Measurements from ENCODE around the gene GALNT13. TPM values are rescaled to one million over a fixed set of nuclear protein-coding genes. Genes with fewer than 3 reads are reported as not detected.

Gene GALNT13
- polyA plus RNA-seq, 1 donor from 2014 or later = not detected

DNA sequence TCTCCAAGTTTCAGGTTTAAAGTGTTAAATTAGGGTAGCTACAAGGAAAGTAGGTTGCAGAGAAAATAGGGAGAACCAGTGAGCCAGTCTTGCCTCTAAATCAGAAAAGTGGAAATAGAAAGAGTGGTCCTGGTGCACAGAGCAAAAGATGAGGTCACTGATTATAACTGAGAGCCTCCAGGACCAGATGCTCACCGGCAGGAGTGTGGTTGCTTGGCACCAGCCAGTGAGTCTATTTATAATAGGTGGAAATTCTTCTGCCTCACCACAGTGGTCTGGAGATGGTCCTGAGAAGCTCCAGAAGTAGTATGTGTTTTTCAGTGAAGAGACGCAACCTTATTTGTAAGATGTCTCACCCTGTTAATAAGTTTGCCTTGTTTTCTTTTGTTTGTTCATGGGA, 452.9 kb downstream of the GALNT13 start:
- H3K36me3 Mint-ChIP-seq = no peaks in the 10 kb centered on the region
- no peaks in the 10 kb centered on the region for H3K27me3 Mint-ChIP-seq
- no peak overlapping the region for H3K4me3 Mint-ChIP-seq
- H3K9me3 Mint-ChIP-seq = peaks cover 0 to 4% (median 2%) of the 10 kb centered on the region in 3 donors
- no peak overlapping the region for H3K27ac Mint-ChIP-seq
- H3K4me1 Mint-ChIP-seq = no peaks in the 10 kb centered on the region

DNA sequence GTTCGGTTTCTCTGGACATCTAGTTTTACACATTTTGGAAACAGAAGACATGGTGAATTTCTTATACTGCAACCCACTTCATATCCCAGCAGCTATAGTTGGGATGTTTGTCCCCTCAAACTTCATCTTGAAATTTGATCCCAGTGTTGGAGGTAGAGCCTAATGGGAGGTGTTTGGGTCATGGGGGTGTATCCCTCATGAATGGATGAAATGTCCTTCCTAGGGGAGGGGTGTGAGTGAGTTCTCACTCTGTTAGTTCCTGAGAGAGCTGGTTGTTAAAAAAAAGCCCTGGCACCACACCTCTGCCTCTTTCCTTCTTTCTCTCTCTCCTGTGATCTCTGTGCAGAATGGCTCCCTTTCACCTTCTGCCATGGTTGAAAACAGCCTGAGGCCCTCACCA, 457.8 kb downstream of the GALNT13 start:
- no peaks in the 10 kb centered on the region for H3K4me1 Mint-ChIP-seq
- no peak overlapping the region for H3K27ac Mint-ChIP-seq
- H3K9me3 Mint-ChIP-seq = peaks cover 0 to 2% (median 0%) of the 10 kb centered on the region in 3 donors
- no peaks in the 10 kb centered on the region for H3K36me3 Mint-ChIP-seq
- no peaks in the 10 kb centered on the region for H3K27me3 Mint-ChIP-seq
- no peak overlapping the region for H3K4me3 Mint-ChIP-seq

DNA sequence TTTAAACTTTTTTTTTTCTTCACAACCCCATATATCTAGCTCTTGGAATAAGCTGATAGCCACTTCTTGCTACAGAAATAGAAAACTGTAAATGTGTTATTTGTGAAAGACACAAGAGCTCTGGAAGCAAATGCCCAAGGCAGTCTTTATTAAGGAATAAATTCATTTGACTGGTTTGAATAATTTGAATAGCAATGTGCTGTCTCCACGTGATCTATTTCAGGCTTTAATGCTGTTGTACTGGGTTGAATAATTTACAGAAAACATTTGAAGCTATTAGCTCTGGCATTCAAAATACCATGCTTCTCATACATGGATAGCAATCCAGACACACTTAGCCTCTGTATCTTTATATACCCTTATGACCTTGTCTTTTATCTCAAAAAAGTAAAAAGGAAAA, 460.1 kb downstream of the GALNT13 start:
- no peaks in the 10 kb centered on the region for H3K36me3 Mint-ChIP-seq
- H3K27ac Mint-ChIP-seq = no peak overlapping the region
- H3K4me3 Mint-ChIP-seq = no peak overlapping the region
- H3K4me1 Mint-ChIP-seq = no peaks in the 10 kb centered on the region
- peaks cover 0 to 2% (median 0%) of the 10 kb centered on the region in 3 donors for H3K9me3 Mint-ChIP-seq
- no peaks in the 10 kb centered on the region for H3K27me3 Mint-ChIP-seq

DNA sequence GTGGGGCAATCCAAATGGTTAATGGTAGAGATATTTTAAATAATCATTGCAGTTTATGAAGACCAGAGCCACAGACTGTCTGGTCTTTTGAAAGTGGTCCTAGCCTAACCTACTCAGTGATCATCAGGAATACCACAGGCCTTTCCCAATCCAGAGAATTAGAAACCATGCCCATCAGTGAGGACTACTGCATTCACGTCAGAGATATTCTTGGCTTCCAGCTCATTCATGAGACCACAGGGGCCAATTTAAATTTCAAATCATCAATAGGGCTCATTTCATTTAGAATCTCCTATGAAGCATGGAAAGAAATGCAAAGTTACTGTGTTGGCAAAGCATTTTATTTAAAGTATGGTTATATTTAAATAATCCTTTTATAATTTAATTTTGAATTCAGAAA, 464.5 kb downstream of the GALNT13 start:
- no peak overlapping the region for H3K4me3 Mint-ChIP-seq
- no peak overlapping the region for H3K27ac Mint-ChIP-seq
- H3K9me3 Mint-ChIP-seq = peaks cover 0 to 4% (median 1%) of the 10 kb centered on the region in 3 donors
- no peaks in the 10 kb centered on the region for H3K36me3 Mint-ChIP-seq
- H3K27me3 Mint-ChIP-seq = no peaks in the 10 kb centered on the region
- H3K4me1 Mint-ChIP-seq = no peaks in the 10 kb centered on the region

DNA sequence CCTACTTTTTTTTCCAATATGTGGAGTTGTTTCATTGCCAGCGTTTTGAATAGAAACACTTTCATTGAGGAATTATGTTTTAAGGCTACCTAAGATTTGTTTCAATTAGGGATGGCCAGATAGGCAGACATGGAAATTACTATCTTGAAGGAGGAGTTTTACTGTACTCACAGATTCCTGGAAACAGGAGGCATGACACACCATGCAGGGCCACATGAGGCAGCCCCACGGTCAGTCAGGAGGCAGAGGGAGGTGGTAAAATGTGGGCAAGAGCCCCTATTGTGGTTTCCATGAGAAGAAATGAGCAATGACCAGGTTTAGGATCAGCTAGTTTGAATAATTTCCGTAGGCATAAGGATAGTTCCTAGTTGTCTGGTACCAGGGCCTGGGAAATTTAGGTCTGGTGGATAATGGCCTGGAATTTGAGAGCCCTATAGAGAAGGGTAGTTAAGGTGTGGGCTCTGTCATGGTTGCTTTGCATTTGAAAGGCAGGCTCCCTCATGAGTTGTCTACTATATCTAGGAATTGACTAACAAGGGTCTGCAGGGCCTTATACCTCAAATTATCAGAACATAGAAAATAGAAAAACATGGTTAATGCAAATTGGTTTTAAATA, 466.7 kb downstream of the GALNT13 start:
- Mint-ChIP-seq H3K4me1 (no peaks in the 10 kb centered on the region), H3K4me3 (no peak overlapping the region), H3K27me3 (no peaks in the 10 kb centered on the region), H3K36me3 (no peaks in the 10 kb centered on the region), H3K27ac (no peak overlapping the region), H3K9me3 (peaks cover 0 to 4% (median 1%) of the 10 kb centered on the region in 3 donors)

DNA sequence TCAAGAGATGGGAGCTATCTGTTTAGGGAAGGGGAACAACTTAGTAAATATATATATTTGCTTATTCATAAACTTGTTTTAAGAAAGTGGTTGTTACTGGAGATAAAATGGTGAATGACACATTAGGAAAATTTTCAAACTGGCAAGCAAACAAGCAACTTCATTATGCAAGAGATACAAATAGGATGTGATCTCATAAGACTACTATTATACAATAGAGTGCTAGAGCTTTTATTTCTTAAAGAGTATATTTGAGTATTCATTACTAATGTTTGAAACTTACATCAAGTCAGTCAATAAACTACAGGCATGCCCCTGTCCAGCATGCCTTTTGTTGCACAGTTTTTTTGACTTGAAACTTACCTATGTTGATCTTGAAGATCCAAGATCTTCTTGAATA, 471.6 kb downstream of the GALNT13 start:
- Mint-ChIP-seq H3K36me3 (no peaks in the 10 kb centered on the region), H3K27ac (no peak overlapping the region), H3K4me3 (no peak overlapping the region), H3K4me1 (no peaks in the 10 kb centered on the region), H3K27me3 (no peaks in the 10 kb centered on the region), H3K9me3 (peaks cover 0 to 9% (median 1%) of the 10 kb centered on the region in 3 donors)

DNA sequence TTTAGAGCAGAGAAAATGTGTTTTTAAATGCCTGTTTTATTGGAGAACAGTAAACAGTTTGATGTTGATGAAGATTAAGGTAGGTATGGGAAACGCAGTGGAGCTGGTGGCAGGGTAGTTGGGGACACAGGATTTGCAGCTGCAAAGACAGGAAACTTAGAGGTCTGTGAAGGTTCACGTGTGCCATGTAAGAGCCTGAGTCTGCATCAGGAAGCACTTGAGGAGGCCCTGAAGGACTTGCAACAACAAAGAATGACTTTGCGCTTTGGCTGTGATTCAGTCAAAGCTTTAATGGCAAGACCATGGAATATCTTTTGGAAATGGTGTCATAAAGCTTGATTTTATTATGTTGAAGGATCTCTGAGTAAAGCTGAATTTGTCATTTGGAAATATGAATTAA, 479.2 kb downstream of the GALNT13 start:
- Mint-ChIP-seq H3K27ac (no peak overlapping the region), H3K9me3 (peaks cover 0 to 8% (median 2%) of the 10 kb centered on the region in 3 donors), H3K27me3 (no peaks in the 10 kb centered on the region), H3K4me3 (no peak overlapping the region), H3K4me1 (no peaks in the 10 kb centered on the region), H3K36me3 (peaks cover 1% of the 10 kb centered on the region)

DNA sequence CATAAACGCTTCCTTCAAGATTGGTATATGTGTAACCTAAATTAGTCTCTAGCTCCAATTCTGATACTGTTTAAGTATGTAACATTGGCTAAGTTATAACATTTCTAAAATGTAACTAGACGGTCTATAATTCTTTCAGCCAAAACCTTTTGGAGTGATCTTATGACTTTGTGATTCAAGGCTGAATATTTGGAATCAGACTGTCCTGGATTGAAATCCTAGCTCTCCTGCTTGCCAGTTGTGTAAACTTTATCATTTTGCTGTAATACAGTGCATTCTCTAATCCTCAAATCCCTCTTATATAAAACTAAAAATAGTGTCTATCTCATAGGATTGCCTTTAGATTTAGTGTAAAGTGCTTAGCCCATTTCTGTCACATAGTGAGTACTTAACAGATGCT, 489.6 kb downstream of the GALNT13 start:
- Mint-ChIP-seq H3K9me3 (peaks cover 2 to 10% (median 2%) of the 10 kb centered on the region in 3 donors), H3K27ac (no peak overlapping the region), H3K27me3 (no peaks in the 10 kb centered on the region), H3K4me3 (no peak overlapping the region), H3K4me1 (no peaks in the 10 kb centered on the region), H3K36me3 (no peaks in the 10 kb centered on the region)

DNA sequence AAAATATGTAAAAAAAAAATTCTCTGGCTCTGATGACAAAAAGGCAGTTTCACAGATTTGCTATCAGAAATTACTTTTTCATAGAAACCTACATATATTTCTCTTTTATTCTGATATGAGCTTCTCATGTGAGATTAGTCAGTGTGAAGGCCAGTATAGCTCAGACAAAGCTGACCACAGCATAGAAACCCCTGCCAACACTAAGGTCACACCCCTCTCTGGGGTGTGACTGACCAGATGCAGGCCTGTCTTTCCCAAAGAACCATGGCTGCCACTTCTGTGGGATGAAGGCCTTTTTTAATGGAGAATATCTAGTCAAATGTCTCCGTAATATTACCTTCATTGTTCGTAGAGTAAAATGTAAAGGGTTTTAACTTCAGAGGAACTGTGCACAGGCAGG, 496.4 kb downstream of the GALNT13 start:
- Mint-ChIP-seq H3K4me3 (no peak overlapping the region), H3K27ac (no peak overlapping the region), H3K36me3 (no peaks in the 10 kb centered on the region), H3K4me1 (no peaks in the 10 kb centered on the region), H3K9me3 (peaks cover 0 to 1% (median 0%) of the 10 kb centered on the region in 3 donors), H3K27me3 (no peaks in the 10 kb centered on the region)

DNA sequence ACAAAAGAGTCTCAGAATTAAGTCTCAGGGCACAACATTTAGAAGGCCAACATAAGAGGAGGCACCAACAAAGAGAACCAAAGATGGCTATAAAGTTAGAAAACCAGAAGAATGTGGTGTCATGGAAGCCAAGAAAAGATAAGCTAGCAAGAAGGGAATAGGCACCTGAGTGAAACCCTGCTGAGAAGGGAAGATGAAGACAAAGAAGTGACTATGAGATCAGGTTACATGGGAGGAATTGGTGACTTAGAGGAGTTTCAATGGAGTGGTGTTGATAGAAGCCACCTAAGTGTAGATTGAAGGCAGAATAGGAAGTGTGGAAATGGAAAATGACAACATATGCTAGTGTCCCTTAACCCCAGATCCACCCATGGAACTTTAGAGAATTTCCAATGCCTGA, 499.2 kb downstream of the GALNT13 start:
- Mint-ChIP-seq H3K4me1 (no peaks in the 10 kb centered on the region), H3K27me3 (no peaks in the 10 kb centered on the region), H3K36me3 (no peaks in the 10 kb centered on the region), H3K27ac (no peak overlapping the region), H3K9me3 (peaks cover 0 to 9% (median 3%) of the 10 kb centered on the region in 3 donors), H3K4me3 (no peak overlapping the region)

DNA sequence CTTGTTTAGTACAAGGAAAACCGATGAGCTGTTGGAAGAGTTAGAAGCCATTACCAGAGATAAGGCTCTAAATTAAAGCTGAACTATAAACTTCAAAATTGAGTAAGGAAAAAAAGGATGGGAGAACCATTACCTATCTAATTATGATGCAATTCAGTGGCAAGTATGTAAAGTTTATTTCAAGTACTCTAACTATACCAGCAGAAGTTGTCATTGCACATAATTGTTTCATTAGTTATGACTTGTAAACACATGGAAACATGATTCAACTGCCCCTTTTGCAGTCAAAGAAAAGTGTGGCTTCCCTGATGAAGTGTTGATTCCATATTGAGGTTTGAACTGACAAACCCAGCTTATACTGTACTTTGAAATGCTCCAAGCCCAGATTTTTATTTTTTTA, 502.7 kb downstream of the GALNT13 start:
- Mint-ChIP-seq H3K4me3 (no peak overlapping the region), H3K27me3 (no peaks in the 10 kb centered on the region), H3K27ac (no peak overlapping the region), H3K4me1 (no peaks in the 10 kb centered on the region), H3K36me3 (no peaks in the 10 kb centered on the region), H3K9me3 (peaks cover 0 to 9% (median 3%) of the 10 kb centered on the region in 3 donors)

DNA sequence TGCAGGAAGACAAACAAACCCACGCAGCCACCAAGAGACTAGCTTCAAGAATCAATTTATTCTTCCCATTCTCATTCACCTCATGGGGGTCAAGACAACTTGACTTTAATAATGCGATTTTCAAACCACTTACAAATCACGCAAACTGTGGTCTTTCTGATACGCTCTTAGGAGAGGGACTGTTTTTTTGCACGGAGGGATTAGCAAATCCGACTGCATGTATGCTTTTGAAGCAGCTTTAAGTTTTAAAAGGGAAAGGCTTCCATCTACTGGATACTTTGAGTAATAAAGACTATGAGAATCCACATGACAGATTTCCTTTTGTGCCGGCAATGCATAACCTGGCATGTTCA, 503.8 kb downstream of the GALNT13 start:
- H3K4me1 Mint-ChIP-seq = no peaks in the 10 kb centered on the region
- no peak overlapping the region for H3K4me3 Mint-ChIP-seq
- H3K27ac Mint-ChIP-seq = no peak overlapping the region
- peaks cover 0 to 9% (median 3%) of the 10 kb centered on the region in 3 donors for H3K9me3 Mint-ChIP-seq
- no peaks in the 10 kb centered on the region for H3K27me3 Mint-ChIP-seq
- no peaks in the 10 kb centered on the region for H3K36me3 Mint-ChIP-seq

DNA sequence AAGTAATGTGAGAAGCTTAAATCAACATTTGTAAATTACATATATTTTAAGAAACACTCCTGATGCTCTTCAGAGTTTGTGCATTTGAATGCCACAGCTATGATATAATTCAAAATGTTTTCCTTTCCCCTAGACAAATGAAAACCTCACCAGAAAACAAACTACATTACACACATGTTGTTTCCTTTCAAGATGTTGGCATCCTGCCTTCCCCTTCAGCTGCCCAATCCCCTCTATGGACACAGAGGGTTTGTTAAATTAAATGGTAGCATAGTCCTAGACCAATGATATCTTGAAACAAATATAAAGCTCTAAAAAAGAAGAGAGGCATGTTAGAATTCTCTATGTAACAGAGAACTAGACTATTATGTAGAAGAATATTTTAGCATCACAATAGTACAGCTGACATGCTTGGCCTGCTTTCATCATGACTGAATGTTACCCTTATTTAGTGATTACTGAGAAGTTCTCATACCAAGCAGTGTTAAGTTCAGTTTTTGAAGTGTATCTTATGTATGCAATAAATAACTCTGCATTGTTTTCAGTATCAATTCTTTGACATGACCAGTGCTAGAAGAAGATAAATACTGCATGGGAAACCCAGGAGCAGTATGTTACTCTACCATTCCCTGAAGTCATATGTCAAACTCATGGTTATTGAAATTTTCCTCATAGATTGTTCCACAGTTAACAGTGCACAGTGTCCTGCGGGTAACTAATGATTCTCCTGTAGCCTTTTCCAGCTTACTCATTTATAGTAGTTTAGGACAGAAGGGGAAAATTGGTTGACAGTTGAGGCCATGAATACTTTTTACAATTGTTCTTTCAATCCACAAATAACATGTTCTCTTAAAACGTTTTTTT, 510.4 kb downstream of the GALNT13 start:
- no peak overlapping the region for H3K4me3 Mint-ChIP-seq
- peaks cover 2% of the 10 kb centered on the region for H3K27me3 Mint-ChIP-seq
- H3K36me3 Mint-ChIP-seq = no peaks in the 10 kb centered on the region
- no peaks in the 10 kb centered on the region for H3K9me3 Mint-ChIP-seq
- H3K27ac Mint-ChIP-seq = no peak overlapping the region
- no peaks in the 10 kb centered on the region for H3K4me1 Mint-ChIP-seq

DNA sequence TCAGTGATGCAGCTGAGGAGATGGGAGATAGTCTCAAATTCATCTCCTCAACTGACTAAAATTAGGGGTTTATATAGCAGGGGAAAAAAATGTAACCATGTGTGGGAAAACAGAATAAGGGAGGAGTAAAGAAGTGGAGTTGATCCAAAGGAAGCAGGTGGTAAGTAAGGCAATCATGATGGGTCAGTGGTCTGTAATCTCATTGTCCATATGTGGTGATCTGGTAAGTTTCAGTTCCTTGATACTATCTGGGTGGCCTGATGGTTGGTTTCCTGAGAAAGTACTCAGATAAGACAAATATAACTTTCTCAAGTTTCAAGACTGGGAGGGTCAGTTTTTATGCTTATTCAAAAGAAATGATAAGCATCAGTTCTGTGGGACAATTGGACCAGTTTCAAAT, 514.5 kb downstream of the GALNT13 start:
- H3K9me3 Mint-ChIP-seq = peaks cover 3 to 10% (median 6%) of the 10 kb centered on the region in 3 donors
- H3K36me3 Mint-ChIP-seq = no peaks in the 10 kb centered on the region
- H3K27me3 Mint-ChIP-seq = peaks cover 2% of the 10 kb centered on the region
- no peak overlapping the region for H3K27ac Mint-ChIP-seq
- H3K4me3 Mint-ChIP-seq = no peak overlapping the region
- H3K4me1 Mint-ChIP-seq = no peaks in the 10 kb centered on the region

DNA sequence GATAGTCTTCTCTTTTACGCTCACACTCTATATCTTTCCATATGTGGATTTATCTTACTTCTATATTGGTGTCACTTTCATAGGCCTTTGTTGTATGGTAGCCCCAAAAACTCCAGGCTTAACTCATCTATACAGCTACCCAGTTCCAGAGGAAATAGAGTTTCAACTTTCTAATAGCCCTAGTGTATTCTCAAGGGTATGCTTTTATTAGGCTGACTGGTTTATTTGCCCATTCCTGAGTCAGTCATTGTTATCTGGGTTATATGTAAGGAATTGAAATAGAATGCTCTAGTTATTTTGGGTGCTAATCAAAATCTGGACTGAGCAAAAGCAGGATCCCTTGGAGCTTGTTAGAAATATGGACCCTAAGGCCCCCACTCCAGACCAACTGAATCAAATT, 519.3 kb downstream of the GALNT13 start:
- Mint-ChIP-seq H3K27me3 (no peaks in the 10 kb centered on the region), H3K9me3 (peaks cover 5 to 15% (median 6%) of the 10 kb centered on the region in 3 donors), H3K4me1 (peaks cover 0 to 4% (median 0%) of the 10 kb centered on the region in 3 donors), H3K36me3 (no peaks in the 10 kb centered on the region), H3K4me3 (no peak overlapping the region), H3K27ac (no peak overlapping the region)

DNA sequence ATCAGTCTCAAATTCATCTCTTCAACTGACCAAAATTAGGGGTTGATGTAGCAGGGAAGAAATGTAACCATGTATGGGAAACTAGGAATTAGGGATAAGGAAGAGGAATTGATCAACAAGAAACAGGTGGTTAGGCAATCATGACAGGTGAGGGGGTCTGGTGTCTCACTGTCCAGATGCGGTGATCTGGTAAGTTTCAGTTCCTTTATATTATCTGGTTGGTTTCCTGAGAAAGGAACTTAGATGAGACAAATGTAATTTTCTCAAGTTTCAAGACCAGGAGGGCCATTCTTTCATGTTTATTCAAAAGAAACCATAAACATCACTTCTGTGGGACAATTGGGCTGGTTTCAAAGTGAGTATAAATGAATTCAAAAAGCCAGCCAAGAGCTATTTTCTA, 520.5 kb downstream of the GALNT13 start:
- Mint-ChIP-seq H3K9me3 (peaks cover 5 to 15% (median 6%) of the 10 kb centered on the region in 3 donors), H3K4me3 (no peak overlapping the region), H3K36me3 (no peaks in the 10 kb centered on the region), H3K27ac (no peak overlapping the region), H3K27me3 (no peaks in the 10 kb centered on the region), H3K4me1 (peaks cover 0 to 4% (median 0%) of the 10 kb centered on the region in 3 donors)
